ENCODE results near the gene DDR2.

DDR2 gene

DNA sequence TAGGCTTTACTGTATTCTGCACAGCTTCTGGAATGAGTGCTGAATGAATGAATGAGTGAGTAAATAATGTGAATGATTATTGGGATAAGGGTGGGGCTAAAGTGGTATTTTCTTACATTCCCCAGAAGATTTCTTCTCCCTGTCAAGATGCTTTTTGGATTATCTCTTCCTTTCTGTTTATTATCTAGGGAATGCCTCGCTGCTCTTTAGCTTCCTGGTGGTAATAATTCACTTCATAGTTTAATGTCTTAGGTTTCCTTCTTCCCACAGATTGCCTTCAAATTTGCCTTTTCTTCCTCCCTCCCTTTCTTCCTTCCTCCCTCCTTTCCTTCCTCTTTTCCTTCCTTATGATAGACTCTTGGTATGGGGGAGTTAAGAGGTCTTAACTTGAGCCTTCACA is 24.0 kb downstream of the DDR2 start:
- no peak for DNase-seq
- Histone ChIP-seq H3K4me3 (ENCODE audit: low read depth, low read length) (no peak overlapping the region), H3K27ac (no peak overlapping the region), H3K36me3 (replicated peaks) (peaks cover 10% of the 10 kb centered on the region), H3K27me3 (replicated peaks) (no peaks in the 10 kb centered on the region)
- in situ Hi-C loops (cut with HindIII; ENCODE audit: low pct_ligation_motif_present, low sequenced_read_pairs), result no loop called here
- TF ChIP-seq, protein P1, sequence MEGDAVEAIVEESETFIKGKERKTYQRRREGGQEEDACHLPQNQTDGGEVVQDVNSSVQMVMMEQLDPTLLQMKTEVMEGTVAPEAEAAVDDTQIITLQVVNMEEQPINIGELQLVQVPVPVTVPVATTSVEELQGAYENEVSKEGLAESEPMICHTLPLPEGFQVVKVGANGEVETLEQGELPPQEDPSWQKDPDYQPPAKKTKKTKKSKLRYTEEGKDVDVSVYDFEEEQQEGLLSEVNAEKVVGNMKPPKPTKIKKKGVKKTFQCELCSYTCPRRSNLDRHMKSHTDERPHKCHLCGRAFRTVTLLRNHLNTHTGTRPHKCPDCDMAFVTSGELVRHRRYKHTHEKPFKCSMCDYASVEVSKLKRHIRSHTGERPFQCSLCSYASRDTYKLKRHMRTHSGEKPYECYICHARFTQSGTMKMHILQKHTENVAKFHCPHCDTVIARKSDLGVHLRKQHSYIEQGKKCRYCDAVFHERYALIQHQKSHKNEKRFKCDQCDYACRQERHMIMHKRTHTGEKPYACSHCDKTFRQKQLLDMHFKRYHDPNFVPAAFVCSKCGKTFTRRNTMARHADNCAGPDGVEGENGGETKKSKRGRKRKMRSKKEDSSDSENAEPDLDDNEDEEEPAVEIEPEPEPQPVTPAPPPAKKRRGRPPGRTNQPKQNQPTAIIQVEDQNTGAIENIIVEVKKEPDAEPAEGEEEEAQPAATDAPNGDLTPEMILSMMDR (IDR thresholded peaks at IDR 0.05; ENCODE audit: low read depth, low read length, missing control alignments), result no peak

DNA sequence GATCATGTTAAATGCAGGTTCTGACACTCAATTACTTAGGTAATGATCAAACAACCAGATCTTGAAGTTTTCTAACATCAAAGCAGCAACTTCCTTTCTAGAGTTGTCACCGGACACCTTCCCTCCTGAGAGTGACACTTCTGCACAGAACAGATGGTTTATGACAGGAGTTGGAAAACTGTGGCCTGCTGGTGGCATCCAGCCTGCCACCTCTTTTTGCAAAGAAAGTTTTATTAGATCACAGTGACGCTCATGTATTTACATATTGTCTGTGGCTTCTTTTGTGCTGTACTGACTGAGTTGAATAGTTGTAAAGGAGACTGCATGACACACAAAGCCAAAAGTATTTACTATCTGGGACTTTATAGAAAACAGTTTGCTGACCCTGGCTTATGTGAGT is 28.3 kb downstream of the DDR2 start:
- Histone ChIP-seq H3K36me3 (replicated peaks) (peaks cover 6% of the 10 kb centered on the region), H3K27ac (no peak overlapping the region), H3K4me3 (ENCODE audit: low read depth, low read length) (no peak overlapping the region), H3K27me3 (replicated peaks) (no peaks in the 10 kb centered on the region)
- TF ChIP-seq, protein P1 (IDR thresholded peaks at IDR 0.05; ENCODE audit: low read depth, low read length, missing control alignments), result no peak
- in situ Hi-C loops (cut with HindIII; ENCODE audit: low pct_ligation_motif_present, low sequenced_read_pairs), result no loop called here
- no peak for DNase-seq

DNA sequence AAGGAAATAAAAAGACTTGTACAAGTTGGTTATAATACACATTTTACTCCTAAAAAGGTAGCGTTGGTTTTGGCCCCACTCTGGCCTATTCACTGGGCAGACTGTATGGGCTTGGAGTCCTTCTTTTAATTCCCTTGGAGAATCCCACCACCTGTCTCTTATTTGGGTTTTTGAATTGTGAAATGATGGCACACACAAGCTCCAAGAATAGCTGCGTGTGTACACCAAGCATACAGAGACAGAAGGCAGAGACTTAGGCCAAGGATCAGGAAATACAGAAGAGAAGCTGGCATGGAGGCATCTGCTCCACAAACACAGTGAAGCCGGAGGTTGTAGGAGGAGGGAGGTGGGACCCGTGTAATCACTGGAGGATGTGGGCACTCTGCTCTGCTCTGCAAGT is 29.1 kb downstream of the DDR2 start:
- in situ Hi-C loops (cut with HindIII; ENCODE audit: low pct_ligation_motif_present, low sequenced_read_pairs), result no loop called here
- no peak for DNase-seq
- no peak overlapping the region for H3K27ac ChIP-seq
- H3K36me3 ChIP-seq (replicated peaks), result peaks cover 3% of the 10 kb centered on the region
- TF ChIP-seq, protein P1 (IDR thresholded peaks at IDR 0.05; ENCODE audit: low read depth, low read length, missing control alignments), result no peak
- H3K27me3 ChIP-seq (replicated peaks), result no peaks in the 10 kb centered on the region
- no peak overlapping the region for H3K4me3 ChIP-seq (ENCODE audit: low read depth, low read length)

DNA sequence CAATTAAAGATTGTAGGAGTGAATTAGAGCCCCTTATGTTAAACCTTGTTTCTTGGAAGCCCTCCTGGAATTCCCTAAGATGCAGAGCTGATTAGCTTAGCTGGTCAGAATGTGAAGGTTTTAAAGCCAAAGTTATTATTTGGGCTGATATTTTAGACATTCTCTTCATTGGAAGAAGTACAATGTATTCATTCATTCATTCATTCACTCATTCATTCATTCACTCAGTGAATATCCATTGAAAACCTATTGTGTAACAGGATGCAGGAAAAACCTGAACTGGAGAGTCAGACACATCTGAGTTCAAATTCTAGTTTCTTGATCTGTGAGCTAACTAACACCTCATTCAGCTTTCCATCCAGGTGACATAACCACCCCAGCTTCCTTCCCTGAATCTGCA is 29.7 kb downstream of the DDR2 start:
- DNase-seq, result no peak
- no peak overlapping the region for H3K27ac ChIP-seq
- H3K4me3 ChIP-seq (ENCODE audit: low read depth, low read length), result no peak overlapping the region
- H3K27me3 ChIP-seq (replicated peaks), result no peaks in the 10 kb centered on the region
- in situ Hi-C loops (cut with HindIII; ENCODE audit: low pct_ligation_motif_present, low sequenced_read_pairs), result no loop called here
- peaks cover 2% of the 10 kb centered on the region for H3K36me3 ChIP-seq (replicated peaks)
- TF ChIP-seq, protein P1 (IDR thresholded peaks at IDR 0.05; ENCODE audit: low read depth, low read length, missing control alignments), result no peak

DNA sequence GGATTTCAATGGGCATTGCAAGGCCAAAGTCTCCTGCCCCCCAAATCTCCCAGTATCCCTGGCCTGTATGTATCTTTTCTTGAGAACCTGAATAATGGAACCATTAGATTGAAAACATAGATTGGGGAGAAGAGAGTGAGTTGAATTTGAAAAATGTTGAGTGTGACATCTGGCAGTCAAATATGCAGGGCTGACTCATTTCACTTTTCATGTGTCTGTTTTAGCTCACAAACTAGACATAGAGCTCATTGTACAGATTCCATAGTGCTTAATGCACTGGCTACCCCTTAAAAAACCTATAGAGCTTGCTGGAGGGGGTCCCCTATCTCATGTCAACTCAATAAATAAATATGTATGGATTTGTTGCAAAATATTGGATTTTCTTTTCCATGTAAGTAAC is 30.8 kb downstream of the DDR2 start:
- in situ Hi-C loops (cut with HindIII; ENCODE audit: low pct_ligation_motif_present, low sequenced_read_pairs), result no loop called here
- Histone ChIP-seq H3K4me3 (ENCODE audit: low read depth, low read length) (no peak overlapping the region), H3K27ac (peak overlapping the region; percentile 81), H3K36me3 (replicated peaks) (peaks cover 2% of the 10 kb centered on the region), H3K27me3 (replicated peaks) (no peaks in the 10 kb centered on the region)
- peak; percentile 49 for DNase-seq
- TF ChIP-seq, protein P1 (IDR thresholded peaks at IDR 0.05; ENCODE audit: low read depth, low read length, missing control alignments), result no peak

DNA sequence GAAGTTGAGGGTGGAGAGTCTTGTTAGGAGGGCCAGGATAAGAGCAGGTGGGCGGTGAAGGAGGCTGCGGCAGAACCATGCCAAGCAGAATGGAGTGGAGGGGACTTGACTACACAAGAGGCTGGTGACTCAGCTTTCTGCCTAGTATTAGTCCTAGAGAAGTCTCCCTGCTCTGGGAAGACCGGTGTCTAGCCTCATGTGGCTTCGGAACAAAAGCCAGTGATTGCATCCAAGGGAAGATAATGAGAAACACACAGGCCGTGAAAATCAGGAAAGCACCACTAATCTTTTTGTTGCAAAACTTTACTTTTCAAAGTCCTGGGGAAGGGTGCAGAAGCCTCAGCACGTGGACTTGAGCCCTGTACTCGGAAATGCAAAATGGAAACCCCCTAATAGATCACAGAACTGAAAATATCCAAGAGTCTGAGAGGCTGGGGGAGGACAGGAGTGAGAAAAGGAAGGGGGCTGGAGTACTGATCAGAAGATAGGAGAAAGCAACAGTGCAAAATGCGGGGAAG is 31.4 kb downstream of the DDR2 start:
- Histone ChIP-seq H3K36me3 (replicated peaks) (peaks cover 2% of the 10 kb centered on the region), H3K27ac (peak overlapping the region; percentile 81)

More for the DNA sequence above, 31.4 kb downstream of the DDR2 start:
- peak; percentile 76 for DNase-seq
- no peak overlapping the region for H3K4me3 ChIP-seq (ENCODE audit: low read depth, low read length)
- TF ChIP-seq, protein P1 (IDR thresholded peaks at IDR 0.05; ENCODE audit: low read depth, low read length, missing control alignments), result no peak
- in situ Hi-C loops (cut with HindIII; ENCODE audit: low pct_ligation_motif_present, low sequenced_read_pairs), result no loop called here
- H3K27me3 ChIP-seq (replicated peaks), result no peaks in the 10 kb centered on the region
